ENCODE results near the gene LRRC43.
"Not testable (repeated sequence)": the region's sequence is repeated elsewhere in the genome, so short reads cannot be mapped to it uniquely, and the experiment has no call there.

LRRC43 gene

GRCh38 chr12:122158700-122159285 is 24.1 kb upstream of the LRRC43 start:
- DNase-seq, result no peak

GRCh38 chr12:122159882-122160281 is 23.0 kb upstream of the LRRC43 start:
- DNase-seq, result no peak

- no peak for DNase-seq
Observed at GRCh38 chr12:122160761-122161160, 22.2 kb upstream of the LRRC43 start.

GRCh38 chr12:122161682-122162081 is 21.2 kb upstream of the LRRC43 start:
- DNase-seq, result peak; percentile 59

GRCh38 chr12:122162976-122163375 is 19.9 kb upstream of the LRRC43 start:
- no peak for DNase-seq

- peak; percentile 90 for DNase-seq
Observed at GRCh38 chr12:122166422-122167349, 16.2 kb upstream of the LRRC43 start.

GRCh38 chr12:122167356-122167925 is 15.5 kb upstream of the LRRC43 start:
- DNase-seq, result no peak

- no peak for DNase-seq
Observed at GRCh38 chr12:122168492-122168891, 14.4 kb upstream of the LRRC43 start.

GRCh38 chr12:122171399-122171798 is 11.5 kb upstream of the LRRC43 start:
- DNase-seq, result no peak

GRCh38 chr12:122172262-122172939 is 10.5 kb upstream of the LRRC43 start:
- no peak for DNase-seq

GRCh38 chr12:122174155-122174845 is 8.6 kb upstream of the LRRC43 start, which contains the start of gene IL31:
TSS of gene IL31 (minus strand) at chr12:122174221. CDS start at chr12:122174172, 49 bp downstream.
- no peak for DNase-seq

- DNase-seq, result not testable (repeated sequence)
Observed at GRCh38 chr12:122176473-122176872, 6.5 kb upstream of the LRRC43 start.

GRCh38 chr12:122183588-122183940 is 641 bp downstream of the LRRC43 start:
- no peak for DNase-seq

GRCh38 chr12:122184517-122184916 is 1.6 kb downstream of the LRRC43 start:
- no peak for DNase-seq

- no peak for DNase-seq
Observed at GRCh38 chr12:122185079-122185478, 2.2 kb downstream of the LRRC43 start.

- DNase-seq, result no peak
Observed at GRCh38 chr12:122185494-122186082, 2.7 kb downstream of the LRRC43 start.

- DNase-seq, result no peak
Observed at GRCh38 chr12:122187466-122187865, 4.5 kb downstream of the LRRC43 start.

GRCh38 chr12:122189626-122190475 is 6.9 kb downstream of the LRRC43 start:
- DNase-seq, result no peak

GRCh38 chr12:122190842-122191668 is 8.1 kb downstream of the LRRC43 start:
- peak; percentile 82 for DNase-seq

- DNase-seq, result no peak
Observed at GRCh38 chr12:122192441-122192840, 9.5 kb downstream of the LRRC43 start.

All from activated CD4-positive, alpha-beta T cell treated with anti-CD3 and anti-CD28 coated beads, Interleukin-10, Interleukin-2, amounts not matched to agents 100 ng/mL and 50 ng/mL, durations not matched to agents 16 hours and 8 hours (primary cell).